Testis (tissue), 2 donors: ENCODE data around the gene ABCC4.

Experiments
- CTCF ChIP-seq, 3 experiments: fragments of 450-650 bp in 2 of 3; fragments of 200-600 bp in 1 of 3; sonication (generic) in 1 of 3; IDR thresholded peaks; one replicate each; pipeline ENCODE4 v1.5.1; 2016 to 2019; ENCODE audit warnings: antibody characterized with exemption in 3 of 3, mild to moderate bottlenecking in 2 of 3, moderate library complexity in 1 of 3
- POLR2A ChIP-seq: fragments of 450-650 bp; IDR thresholded peaks from one replicate; pipeline ENCODE4 v1.6.1; 2017; ENCODE audit warnings: antibody characterized with exemption, mild to moderate bottlenecking, moderate library complexity

- no peak for TF ChIP-seq CTCF (IDR thresholded peaks at IDR 0.05)
- TF ChIP-seq POLR2A: no peak
Observed at GRCh38 chr13:95301183-95301967, at the start of gene ABCC4.
